HEK293 (cell line): ENCODE data around the gene DCAF7.

Experiments
- ATF2 ChIP-seq: fragments of 450-650 bp; formaldehyde crosslinking; IDR thresholded peaks from 2 replicates; pipeline ENCODE4 v1.5.1; 2016; ENCODE audit warnings: missing biosample characterization, missing genetic modification characterization, low read depth
- CTCF ChIP-seq: fragments of 450-650 bp; formaldehyde crosslinking; IDR thresholded peaks from 2 replicates; pipeline ENCODE4 v1.5.1; 2016; ENCODE audit warnings: missing biosample characterization, missing genetic modification characterization
- OSR2 ChIP-seq: fragments of 450-650 bp; formaldehyde crosslinking; IDR thresholded peaks from 2 replicates; pipeline ENCODE4 v1.5.1; 2016; ENCODE audit warnings: missing biosample characterization, missing genetic modification characterization
- WT1 ChIP-seq: fragments of 450-650 bp; formaldehyde crosslinking; IDR thresholded peaks from 2 replicates; pipeline ENCODE4 v1.5.1; 2016; ENCODE audit warnings: missing biosample characterization, missing genetic modification characterization
- ZFP3 ChIP-seq: fragments of 450-650 bp; formaldehyde crosslinking; IDR thresholded peaks from 2 replicates; pipeline ENCODE4 v1.5.1; 2016; ENCODE audit warnings: low read depth, missing biosample characterization, missing genetic modification characterization
- ZNF266 ChIP-seq: fragments of 450-650 bp; formaldehyde crosslinking; IDR thresholded peaks from 2 replicates; pipeline ENCODE4 v1.5.1; 2016; ENCODE audit warnings: missing biosample characterization, missing genetic modification characterization, low read depth
- ZNF548 ChIP-seq: fragments of 450-650 bp; formaldehyde crosslinking; IDR thresholded peaks from 2 replicates; pipeline ENCODE4 v1.5.1; 2016; ENCODE audit warnings: missing biosample characterization, missing genetic modification characterization

- TF ChIP-seq ZNF266 (no peak), ATF2 (tag by site-specific recombination) (no peak), ZNF548 (no peak), CTCF (tag by site-specific recombination) (no peak), WT1 (no peak), ZFP3 (tag by site-specific recombination) (no peak), OSR2 (tag by site-specific recombination) (no peak)
Observed at GRCh38 chr17:63563339-63563738, 13.1 kb downstream of the DCAF7 start.
